Erythroblast (primary cell): ENCODE results near the gene ACTN1.

Source experiments
- GATA1 ChIP-seq: IDR thresholded peaks from 2 replicates; pipeline ENCODE4 v1.6.1; 2011; ENCODE audit warnings: low read depth, mild to moderate bottlenecking, control low read depth, low read length, moderate library complexity
- POLR2A ChIP-seq: IDR thresholded peaks from 2 replicates; pipeline ENCODE4 v1.6.1; 2011; ENCODE audit warnings: mild to moderate bottlenecking, low read length

- TF ChIP-seq POLR2A, result no peak
- no peak for TF ChIP-seq GATA1
Observed at GRCh38 chr14:68945190-68945584, 33.9 kb downstream of the ACTN1 start.
